HEK293 (cell line): ENCODE data around the gene OCA2.

Experiments
- CTCF ChIA-PET: fragments of 350-600 bp; formaldehyde crosslinking; extraction: SDS; loops from one replicate; lab custom pipeline; 2021; ENCODE audit warnings: antibody characterized with exemption; lab: Yijun Ruan, JAX
- POLR2A ChIA-PET: fragments of 300-600 bp; formaldehyde crosslinking; extraction: SDS; loops from one replicate; lab custom pipeline; 2020; ENCODE audit warnings: antibody characterized with exemption, inconsistent platforms; lab: Yijun Ruan, JAX
- H3K27ac ChIP-seq: fragments of 200-500 bp; sonication (Bioruptor generic); 2 replicates; pipeline ENCODE4 v1.5.1; 2014; ENCODE audit warnings: low read depth, low read length, control low read depth, inconsistent platforms; ENCODE audit errors: extremely low read depth
- H3K36me3 ChIP-seq, 2 experiments: fragments of 200-500 bp in 1 of 2; sonication (Bioruptor generic) in 1 of 2; 1 replicate in 1 of 2; 2 replicates in 1 of 2; pipeline ENCODE4 v1.5.1; 2014 to 2017; ENCODE audit warnings: inconsistent platforms in 2 of 2, low read length in 2 of 2; ENCODE audit not compliant: control insufficient read depth in 2 of 2, insufficient read depth in 1 of 2
- H3K4me1 ChIP-seq: fragments of 200-500 bp; sonication (Bioruptor generic); 2 replicates; pipeline ENCODE4 v1.5.1; 2014; ENCODE audit warnings: mild to moderate bottlenecking, low read length, inconsistent platforms; ENCODE audit not compliant: control insufficient read depth, insufficient read depth
- H3K4me3 ChIP-seq: 2 replicates; pipeline ENCODE4 v1.5.1; 2011; ENCODE audit warnings: low read depth, mild to moderate bottlenecking, control low read depth, low read length, moderate library complexity
- H3K9me3 ChIP-seq: fragments of 200-500 bp; sonication (Bioruptor generic); 2 replicates; pipeline ENCODE4 v1.5.1; 2014; ENCODE audit warnings: low read depth, low read length, inconsistent platforms; ENCODE audit not compliant: control insufficient read depth, insufficient read depth
- BCL11B ChIP-seq: fragments of 450-650 bp; formaldehyde crosslinking; IDR thresholded peaks from 2 replicates; pipeline ENCODE4 v1.5.1; 2016; ENCODE audit warnings: low read depth, missing biosample characterization, missing genetic modification characterization
- KLF10 ChIP-seq: fragments of 450-650 bp; IDR thresholded peaks from 2 replicates; pipeline ENCODE4 v1.5.1; 2018; ENCODE audit warnings: missing biosample characterization, mild to moderate bottlenecking, missing genetic modification characterization
- KLF8 ChIP-seq: fragments of 450-650 bp; formaldehyde crosslinking; IDR thresholded peaks from 2 replicates; pipeline ENCODE4 v1.5.1; 2016; ENCODE audit warnings: missing biosample characterization, missing genetic modification characterization
- YY2 ChIP-seq: fragments of 450-650 bp; formaldehyde crosslinking; IDR thresholded peaks from 2 replicates; pipeline ENCODE4 v1.5.1; 2016; ENCODE audit warnings: missing biosample characterization, missing genetic modification characterization
- ZBTB1 ChIP-seq: fragments of 450-650 bp; formaldehyde crosslinking; IDR thresholded peaks from 2 replicates; pipeline ENCODE4 v1.5.1; 2016; ENCODE audit warnings: missing biosample characterization, missing genetic modification characterization
- ZBTB17 ChIP-seq: fragments of 450-650 bp; formaldehyde crosslinking; IDR thresholded peaks from 2 replicates; pipeline ENCODE4 v1.5.1; 2016; ENCODE audit warnings: missing biosample characterization, missing genetic modification characterization
- ZIC2 ChIP-seq: fragments of 450-650 bp; formaldehyde crosslinking; IDR thresholded peaks from 2 replicates; pipeline ENCODE4 v1.5.1; 2016; ENCODE audit warnings: missing biosample characterization, missing genetic modification characterization
- ZNF132 ChIP-seq: fragments of 450-650 bp; formaldehyde crosslinking; IDR thresholded peaks from 2 replicates; pipeline ENCODE4 v1.5.1; 2017; ENCODE audit warnings: missing biosample characterization, missing genetic modification characterization, borderline replicate concordance
- ZNF16 ChIP-seq: fragments of 450-650 bp; formaldehyde crosslinking; IDR thresholded peaks from 2 replicates; pipeline ENCODE4 v1.5.1; 2016; ENCODE audit warnings: low read depth, missing biosample characterization, missing genetic modification characterization
- ZNF202 ChIP-seq: fragments of 450-650 bp; formaldehyde crosslinking; IDR thresholded peaks from 2 replicates; pipeline ENCODE4 v1.5.1; 2016; ENCODE audit warnings: missing biosample characterization, missing genetic modification characterization, borderline replicate concordance
- ZNF292 ChIP-seq: fragments of 450-650 bp; formaldehyde crosslinking; IDR thresholded peaks from 2 replicates; pipeline ENCODE4 v1.5.1; 2016; ENCODE audit warnings: low read depth, missing biosample characterization, missing genetic modification characterization, borderline replicate concordance
- ZNF350 ChIP-seq: fragments of 450-650 bp; formaldehyde crosslinking; IDR thresholded peaks from 2 replicates; pipeline ENCODE4 v1.5.0; 2017; ENCODE audit warnings: missing biosample characterization, mild to moderate bottlenecking, missing genetic modification characterization
- ZNF37A ChIP-seq: fragments of 450-650 bp; IDR thresholded peaks from 2 replicates; pipeline ENCODE4 v1.5.1; 2018; ENCODE audit warnings: missing biosample characterization, missing genetic modification characterization
- ZNF394 ChIP-seq: fragments of 450-650 bp; formaldehyde crosslinking; IDR thresholded peaks from 2 replicates; pipeline ENCODE4 v1.5.1; 2016; ENCODE audit warnings: missing biosample characterization, missing genetic modification characterization, mild to moderate bottlenecking, moderate library complexity, borderline replicate concordance
- ZNF473 ChIP-seq: fragments of 450-650 bp; formaldehyde crosslinking; IDR thresholded peaks from 2 replicates; pipeline ENCODE4 v1.5.1; 2017; ENCODE audit warnings: missing biosample characterization, missing genetic modification characterization
- ZNF558 ChIP-seq: fragments of 450-650 bp; formaldehyde crosslinking; IDR thresholded peaks from 2 replicates; pipeline ENCODE4 v1.5.1; 2016; ENCODE audit warnings: missing biosample characterization, missing genetic modification characterization
- ZNF624 ChIP-seq: fragments of 450-650 bp; formaldehyde crosslinking; IDR thresholded peaks from 2 replicates; pipeline ENCODE4 v1.5.1; 2017; ENCODE audit warnings: missing biosample characterization, missing genetic modification characterization
- ZNF830 ChIP-seq: fragments of 450-650 bp; IDR thresholded peaks from 2 replicates; pipeline ENCODE4 v1.5.0; 2018; ENCODE audit warnings: missing biosample characterization, missing genetic modification characterization, low read depth, mild to moderate bottlenecking, moderate library complexity
- TF ChIP-seq, protein P1 (sequence below): fragments of 450-650 bp; formaldehyde crosslinking; IDR thresholded peaks from 2 replicates; pipeline ENCODE4 v1.5.1; 2016; ENCODE audit warnings: missing biosample characterization, missing genetic modification characterization
- TF ChIP-seq, protein P2 (sequence below): fragments of 450-650 bp; formaldehyde crosslinking; IDR thresholded peaks from 2 replicates; pipeline ENCODE4 v1.5.1; 2016; ENCODE audit warnings: missing biosample characterization, missing genetic modification characterization

OCA2 gene

GRCh38 chr15:27851858-27852210, 247.3 kb downstream of the OCA2 start:
- POLR2A ChIA-PET: no interaction called here
- TF ChIP-seq ZIC2 (tag by site-specific recombination) (0 out of 2 replicates have a peak, but pooled peaks have one; percentile 39), ZNF132 (no peak)
- TF ChIP-seq, all 188 proteins: peak for 1
- CTCF ChIA-PET: no interaction called here

GRCh38 chr15:27850981-27851857, 247.9 kb downstream of the OCA2 start:
- H3K27ac ChIP-seq: no peak overlapping the region
- H3K4me1 ChIP-seq: no peaks in the 10 kb centered on the region
- no peak for TF ChIP-seq BCL11B (tag by site-specific recombination)
- TF ChIP-seq ZNF830: no peak
- no peak for TF ChIP-seq ZNF350 (tag by site-specific recombination)
- TF ChIP-seq ZNF558 (tag by site-specific recombination): no peak
- TF ChIP-seq ZNF624 (tag by site-specific recombination): no peak
- TF ChIP-seq ZNF473 (tag by site-specific recombination): no peak
- TF ChIP-seq, protein P1, sequence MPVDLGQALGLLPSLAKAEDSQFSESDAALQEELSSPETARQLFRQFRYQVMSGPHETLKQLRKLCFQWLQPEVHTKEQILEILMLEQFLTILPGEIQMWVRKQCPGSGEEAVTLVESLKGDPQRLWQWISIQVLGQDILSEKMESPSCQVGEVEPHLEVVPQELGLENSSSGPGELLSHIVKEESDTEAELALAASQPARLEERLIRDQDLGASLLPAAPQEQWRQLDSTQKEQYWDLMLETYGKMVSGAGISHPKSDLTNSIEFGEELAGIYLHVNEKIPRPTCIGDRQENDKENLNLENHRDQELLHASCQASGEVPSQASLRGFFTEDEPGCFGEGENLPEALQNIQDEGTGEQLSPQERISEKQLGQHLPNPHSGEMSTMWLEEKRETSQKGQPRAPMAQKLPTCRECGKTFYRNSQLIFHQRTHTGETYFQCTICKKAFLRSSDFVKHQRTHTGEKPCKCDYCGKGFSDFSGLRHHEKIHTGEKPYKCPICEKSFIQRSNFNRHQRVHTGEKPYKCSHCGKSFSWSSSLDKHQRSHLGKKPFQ: no peak
- TF ChIP-seq ZNF16 (tag by site-specific recombination): no peak
- TF ChIP-seq ZNF292: no peak
- no peak for TF ChIP-seq ZNF394 (tag by site-specific recombination)
- TF ChIP-seq ZNF37A (tag by site-specific recombination): no peak
- TF ChIP-seq ZNF202 (tag by site-specific recombination): no peak
- TF ChIP-seq YY2 (tag by site-specific recombination): no peak
- no peak for TF ChIP-seq KLF10 (tag by site-specific recombination)
- no peak for TF ChIP-seq KLF8 (tag by site-specific recombination)
- TF ChIP-seq ZBTB17: no peak
- TF ChIP-seq, protein P2, sequence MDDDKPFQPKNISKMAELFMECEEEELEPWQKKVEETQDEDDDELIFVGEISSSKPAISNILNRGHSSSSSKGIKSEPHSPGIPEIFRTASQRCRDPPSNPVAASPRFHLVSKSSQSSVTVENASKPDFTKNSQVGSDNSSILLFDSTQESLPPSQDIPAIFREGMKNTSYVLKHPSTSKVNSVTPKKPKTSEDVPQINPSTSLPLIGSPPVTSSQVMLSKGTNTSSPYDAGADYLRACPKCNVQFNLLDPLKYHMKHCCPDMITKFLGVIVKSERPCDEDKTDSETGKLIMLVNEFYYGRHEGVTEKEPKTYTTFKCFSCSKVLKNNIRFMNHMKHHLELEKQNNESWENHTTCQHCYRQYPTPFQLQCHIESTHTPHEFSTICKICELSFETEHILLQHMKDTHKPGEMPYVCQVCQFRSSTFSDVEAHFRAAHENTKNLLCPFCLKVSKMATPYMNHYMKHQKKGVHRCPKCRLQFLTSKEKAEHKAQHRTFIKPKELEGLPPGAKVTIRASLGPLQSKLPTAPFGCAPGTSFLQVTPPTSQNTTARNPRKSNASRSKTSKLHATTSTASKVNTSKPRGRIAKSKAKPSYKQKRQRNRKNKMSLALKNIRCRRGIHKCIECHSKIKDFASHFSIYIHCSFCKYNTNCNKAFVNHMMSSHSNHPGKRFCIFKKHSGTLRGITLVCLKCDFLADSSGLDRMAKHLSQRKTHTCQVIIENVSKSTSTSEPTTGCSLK: no peak
- no peak for TF ChIP-seq ZBTB1 (tag by site-specific recombination)
- TF ChIP-seq, all 188 proteins: peak for 0
- ChIA-PET POLR2A (no interaction called here), CTCF (no interaction called here)
- no peaks in the 10 kb centered on the region for H3K36me3 ChIP-seq
- no peak overlapping the region for H3K4me3 ChIP-seq
- no peaks in the 10 kb centered on the region for H3K9me3 ChIP-seq

More at GRCh38 chr15:27851858-27852210, 247.3 kb downstream of the OCA2 start:
- Histone ChIP-seq H3K27ac (no peak overlapping the region), H3K36me3 (no peaks in the 10 kb centered on the region), H3K9me3 (no peaks in the 10 kb centered on the region), H3K4me3 (no peak overlapping the region), H3K4me1 (no peaks in the 10 kb centered on the region)
